ENCODE data around the gene ARMH2. TPM values are rescaled to one million over a fixed set of nuclear protein-coding genes. Genes with fewer than 3 reads are reported as not detected.
"Not testable (repeated sequence)": the region's sequence is repeated elsewhere in the genome, so short reads cannot be mapped to it uniquely, and the experiment has no call there.

The ARMH2 gene
- total RNA-seq, 1 donor: 0.54 TPM

- DNase-seq (ENCODE audit: low read depth in 2 of 3, low spot score in 2 of 3): not testable (repeated sequence)
Measured at GRCh38 chr6:24765968-24766367, 32.7 kb downstream of the ARMH2 start.

GRCh38 chr6:24764833-24765828, 33.6 kb downstream of the ARMH2 start:
- DNase-seq (ENCODE audit: low read depth in 2 of 3, low spot score in 2 of 3): not testable (repeated sequence)

GRCh38 chr6:24763578-24763977, 35.1 kb downstream of the ARMH2 start:
- no peak for DNase-seq (ENCODE audit: low read depth in 2 of 3, low spot score in 2 of 3)

DNA sequence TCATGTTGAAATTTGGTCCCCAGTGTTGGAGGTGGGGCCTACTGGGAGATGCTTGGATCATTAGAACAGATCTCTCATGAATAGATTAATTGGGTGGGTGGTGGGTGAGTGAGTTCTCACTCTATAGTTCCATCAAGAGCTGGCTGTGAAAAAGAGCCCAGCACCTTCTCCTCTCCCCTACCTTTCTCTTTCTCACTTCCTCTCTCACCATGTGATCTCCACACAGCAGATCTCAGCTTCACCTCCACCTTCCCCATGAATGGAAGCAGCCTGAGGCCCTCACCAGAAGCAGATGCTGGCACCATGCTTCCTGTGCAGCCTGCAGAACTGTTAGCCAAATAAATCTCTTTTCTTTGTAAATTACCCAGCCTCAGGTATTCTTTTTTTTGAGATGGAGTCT, 36.9 kb downstream of the ARMH2 start:
- DNase-seq (ENCODE audit: low read depth in 2 of 3, low spot score in 2 of 3): no peak

- DNase-seq (ENCODE audit: low read depth in 2 of 3, low spot score in 2 of 3): no peak
Measured at GRCh38 chr6:24761193-24761835, 37.4 kb downstream of the ARMH2 start.

- no peak for DNase-seq (ENCODE audit: low read depth in 2 of 3, low spot score in 2 of 3)
Measured at GRCh38 chr6:24760210-24760609, 38.5 kb downstream of the ARMH2 start.

DNA sequence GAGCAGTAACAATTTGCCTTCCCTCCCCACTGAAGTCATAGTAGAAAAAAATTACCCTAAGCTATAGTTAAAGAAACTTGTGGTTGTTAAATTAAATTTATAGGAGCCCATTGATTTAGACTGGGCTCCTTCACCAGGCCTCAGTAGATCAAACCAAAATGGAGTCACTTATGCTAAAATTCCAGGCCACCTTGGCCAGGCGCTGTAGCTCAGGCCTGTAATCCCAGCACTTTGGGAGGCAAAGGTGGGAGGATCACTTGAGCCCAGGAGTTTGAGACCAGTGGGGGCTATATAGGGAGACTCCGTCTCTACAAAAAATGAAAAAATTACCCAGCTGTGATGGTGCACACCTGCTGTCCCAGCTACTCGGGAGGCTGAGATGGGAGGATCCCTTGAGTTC, 39.0 kb downstream of the ARMH2 start:
- DNase-seq (ENCODE audit: low read depth in 2 of 3, low spot score in 2 of 3): no peak

DNA sequence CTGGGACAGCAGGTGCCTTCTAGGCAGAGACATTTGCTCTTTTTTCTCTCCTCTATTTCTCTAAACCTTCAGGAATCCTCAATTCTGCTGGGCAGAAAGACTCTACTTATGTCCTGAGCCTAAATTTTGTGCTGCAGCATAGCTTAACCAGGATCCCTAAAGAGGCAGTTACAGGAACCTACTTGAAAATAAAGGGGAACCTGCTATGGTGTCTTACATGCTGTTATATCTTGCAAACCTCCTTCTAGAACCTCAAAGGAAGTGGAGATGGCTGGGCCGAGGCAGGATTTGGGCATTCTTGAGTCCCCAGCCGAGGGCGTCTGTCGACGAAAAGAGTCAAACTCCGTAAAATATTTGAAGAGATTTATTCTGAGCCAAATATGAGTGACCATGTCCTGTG, 41.1 kb downstream of the ARMH2 start:
- no peak for DNase-seq (ENCODE audit: low read depth in 2 of 3, low spot score in 2 of 3)

GRCh38 chr6:24755279-24755678, 43.4 kb downstream of the ARMH2 start:
- DNase-seq (ENCODE audit: low read depth in 2 of 3, low spot score in 2 of 3): no peak

DNA sequence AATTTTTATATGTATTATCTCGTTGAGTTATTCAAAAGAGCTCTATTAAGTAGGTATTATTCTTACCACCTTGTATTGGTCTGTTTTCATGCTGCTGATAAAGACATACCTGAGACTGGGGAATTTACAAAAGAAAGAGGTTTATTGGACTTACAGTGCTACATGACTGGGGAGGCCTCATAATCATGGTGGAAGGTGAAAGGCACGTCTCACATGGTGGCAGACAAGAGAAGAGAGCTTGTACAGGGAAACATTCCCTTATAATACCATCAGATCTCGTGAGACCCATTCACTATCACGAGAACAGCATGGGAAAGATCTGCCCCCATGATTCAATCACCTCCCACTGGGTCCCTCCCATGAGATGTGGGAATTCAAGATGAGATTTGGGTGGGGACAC, 44.3 kb downstream of the ARMH2 start:
- DNase-seq (ENCODE audit: low read depth in 2 of 3, low spot score in 2 of 3): not testable (repeated sequence)

DNA sequence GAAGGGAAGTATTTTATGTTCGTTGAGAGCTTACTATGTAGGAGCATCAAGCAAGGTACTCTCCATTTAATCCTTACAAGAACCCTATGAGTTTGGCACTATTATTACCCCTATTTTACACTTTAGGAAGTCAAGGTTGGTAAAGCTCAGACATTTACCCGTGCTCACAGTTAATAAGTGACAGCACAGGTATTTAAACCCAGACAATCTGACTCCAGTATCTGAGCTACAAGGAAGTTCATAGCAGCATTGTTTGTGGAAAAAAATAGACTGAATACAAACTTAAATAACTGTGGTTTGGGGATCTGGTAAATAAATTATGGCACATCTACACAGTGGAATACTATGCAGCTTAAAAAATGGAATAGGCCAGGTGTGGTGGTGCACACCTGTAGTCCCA, 45.2 kb downstream of the ARMH2 start:
- DNase-seq (ENCODE audit: low read depth in 2 of 3, low spot score in 2 of 3): no peak

DNA sequence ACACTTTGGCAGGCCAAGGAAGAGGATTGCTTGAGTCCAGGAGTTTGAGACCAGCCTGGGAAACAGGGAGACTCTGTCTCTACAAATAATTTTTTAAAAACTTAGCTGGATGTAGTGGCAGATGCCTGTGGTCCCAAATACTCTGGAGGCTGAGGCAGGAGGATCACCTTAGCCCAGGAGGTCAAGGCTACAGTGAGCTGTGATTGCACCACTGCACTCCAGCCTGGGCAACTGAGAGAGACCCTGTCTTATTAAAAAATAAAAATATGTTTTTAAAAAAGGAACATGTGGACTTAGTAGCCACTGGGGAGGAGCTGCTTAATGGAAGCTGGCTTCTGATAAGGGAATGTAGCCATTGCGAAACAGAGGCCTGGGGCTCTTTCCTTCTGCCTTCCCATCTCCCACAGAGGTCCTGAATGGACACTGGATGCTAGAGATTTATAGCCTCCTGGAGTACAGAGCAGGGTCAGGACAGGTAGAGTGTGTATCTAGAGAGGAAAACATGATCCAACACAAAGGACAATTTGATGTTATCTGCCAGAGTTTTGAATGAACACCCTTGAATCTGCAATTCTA, 45.7 kb downstream of the ARMH2 start:
- DNase-seq (ENCODE audit: low read depth in 2 of 3, low spot score in 2 of 3): no peak

GRCh38 chr6:24752503-24752902, 46.2 kb downstream of the ARMH2 start:
- no peak for DNase-seq (ENCODE audit: low read depth in 2 of 3, low spot score in 2 of 3)

DNA sequence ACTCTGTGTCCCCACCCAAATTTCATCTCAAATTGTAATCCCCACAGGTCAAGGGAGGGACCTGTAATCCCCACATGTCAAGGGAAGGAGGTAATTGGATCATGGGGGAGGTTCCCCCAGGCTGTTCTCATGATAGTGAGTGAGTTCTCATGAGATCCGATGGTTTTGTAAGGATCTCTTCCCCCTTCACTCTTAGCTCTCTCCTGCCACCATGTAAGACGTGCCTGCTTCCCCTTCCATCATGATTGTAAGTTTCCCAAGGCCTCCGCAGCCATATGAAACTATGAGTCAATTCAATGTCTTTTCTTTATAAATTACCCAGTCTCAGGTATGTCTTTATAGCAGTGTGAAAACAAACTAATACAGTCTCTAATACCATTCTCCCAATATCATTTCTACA, 47.8 kb downstream of the ARMH2 start:
- not testable (repeated sequence) for DNase-seq (ENCODE audit: low read depth in 2 of 3, low spot score in 2 of 3)

GRCh38 chr6:24749297-24749696, 49.4 kb downstream of the ARMH2 start:
- no peak for DNase-seq (ENCODE audit: low read depth in 2 of 3, low spot score in 2 of 3)

Other genes with a start within 250 kb of the ARMH2 start
- gene KIAA0319, start 152.7 kb downstream of the ARMH2 start, total RNA-seq: under 0.01 TPM
- 11.8 TPM for gene TDP2, start 132.0 kb downstream of the ARMH2 start, total RNA-seq
- 3.8 TPM for gene ACOT13, start 131.8 kb downstream of the ARMH2 start, total RNA-seq
- 41.7 TPM for gene C6orf62, start 79.8 kb downstream of the ARMH2 start, total RNA-seq
- 13.5 TPM for gene GMNN, start 24.0 kb downstream of the ARMH2 start, total RNA-seq
- 55.5 TPM for gene RIPOR2, start 137.0 kb upstream of the ARMH2 start, total RNA-seq

All from hematopoietic multipotent progenitor cell (in vitro differentiated cells).